RPMI8226 (cell line): ENCODE measurements around the gene ZFP36L2.
"Not testable (repeated sequence)": the region's sequence is repeated elsewhere in the genome, so short reads cannot be mapped to it uniquely, and the experiment has no call there.

Source experiments
- DNase-seq: peaks from one replicate; pipeline ENCODE4 v3.0.0-alpha.2; 2015

The ZFP36L2 gene

GRCh38 chr2:43206602-43207001 lies 19.8 kb downstream of the ZFP36L2 start:
- no peak for DNase-seq

GRCh38 chr2:43203373-43203772 lies 23.0 kb downstream of the ZFP36L2 start:
- DNase-seq, result no peak

- no peak for DNase-seq
Observed at GRCh38 chr2:43202289-43202688, 24.1 kb downstream of the ZFP36L2 start.

GRCh38 chr2:43201497-43201896 lies 24.9 kb downstream of the ZFP36L2 start:
- DNase-seq, result no peak

GRCh38 chr2:43201016-43201415 lies 25.4 kb downstream of the ZFP36L2 start:
- no peak for DNase-seq

- DNase-seq, result no peak
Observed at GRCh38 chr2:43199492-43200488, 26.6 kb downstream of the ZFP36L2 start.

GRCh38 chr2:43198263-43198662 lies 28.1 kb downstream of the ZFP36L2 start:
- no peak for DNase-seq

- DNase-seq, result no peak
Observed at GRCh38 chr2:43197588-43197896, 28.9 kb downstream of the ZFP36L2 start.

GRCh38 chr2:43196768-43197587 lies 29.4 kb downstream of the ZFP36L2 start:
- no peak for DNase-seq

- DNase-seq, result no peak
Observed at GRCh38 chr2:43194121-43194869, 32.1 kb downstream of the ZFP36L2 start.

- DNase-seq, result no peak
Observed at GRCh38 chr2:43193652-43194120, 32.7 kb downstream of the ZFP36L2 start.

GRCh38 chr2:43192744-43193651 lies 33.4 kb downstream of the ZFP36L2 start:
- DNase-seq, result no peak

GRCh38 chr2:43191947-43192516 lies 34.4 kb downstream of the ZFP36L2 start:
- no peak for DNase-seq

GRCh38 chr2:43190311-43191052 lies 35.9 kb downstream of the ZFP36L2 start:
- no peak for DNase-seq

GRCh38 chr2:43189861-43190260 lies 36.5 kb downstream of the ZFP36L2 start:
- not testable (repeated sequence) for DNase-seq

- DNase-seq, result no peak
Observed at GRCh38 chr2:43188561-43189386, 37.6 kb downstream of the ZFP36L2 start.

GRCh38 chr2:43186679-43187374 lies 39.6 kb downstream of the ZFP36L2 start:
- no peak for DNase-seq

- no peak for DNase-seq
Observed at GRCh38 chr2:43186321-43186678, 40.1 kb downstream of the ZFP36L2 start.

- DNase-seq, result no peak
Observed at GRCh38 chr2:43185146-43185545, 41.3 kb downstream of the ZFP36L2 start.
